PC-3 (cell line): Measurements from ENCODE around the gene XPC. TPM values are rescaled to one million over a fixed set of nuclear protein-coding genes. Genes with fewer than 3 reads are reported as not detected.

Source experiments
- ATAC-seq: fragments of 200-7000 bp; cut with Tn5 transposase; 2 replicates; pipeline ENCODE4 v1.9.1; 2020; ENCODE audit warnings: mild to moderate bottlenecking, moderate library complexity
- BruUV-seq: library from RNA; stranded (reverse); fragments of 400-500 nt; replicated peaks from 2 replicates; lab custom pipeline; 2021; lab: Mats Ljungman, UMichigan
- CTCF ChIA-PET: fragments of 300-600 bp; sonication (Branson Sonifier 250); formaldehyde crosslinking; loops from one replicate; lab custom pipeline; 2022; ENCODE audit warnings: antibody characterized with exemption; lab: Charles Lee
- POLR2A ChIA-PET: fragments of 300-600 bp; sonication (Branson Sonifier 250); formaldehyde crosslinking; loops from one replicate; lab custom pipeline; 2022; ENCODE audit warnings: antibody characterized with exemption; ENCODE audit not compliant: unreplicated experiment; lab: Charles Lee
- DNase-seq: peaks from one replicate; pipeline ENCODE4 v3.0.0-alpha.2; 2015
- H2AFZ ChIP-seq: fragments of 300-600 bp; sonication (generic); 2 replicates; pipeline ENCODE4 v1.6.0; 2016; ENCODE audit warnings: antibody characterized with exemption, low read length
- H3F3A ChIP-seq: fragments of 300-600 bp; sonication (generic); one replicate; pipeline ENCODE4 v1.6.0; 2017; ENCODE audit warnings: antibody characterized with exemption, low read length, control low read depth, mild to moderate bottlenecking; ENCODE audit not compliant: unreplicated experiment
- H3K27ac ChIP-seq: fragments of 300-600 bp; sonication (generic); 2 replicates; pipeline ENCODE4 v1.5.1; 2016; ENCODE audit warnings: mild to moderate bottlenecking, low read length
- H3K27me3 ChIP-seq: fragments of 300-600 bp; sonication (generic); 2 replicates; pipeline ENCODE4 v1.6.1; 2016; ENCODE audit warnings: low read length, mixed read lengths
- H3K36me3 ChIP-seq: fragments of 300-600 bp; sonication (generic); 2 replicates; pipeline ENCODE4 v1.6.1; 2016; ENCODE audit warnings: low read depth, mixed run types, low read length, mixed read lengths
- H3K4me1 ChIP-seq: fragments of 300-600 bp; sonication (generic); 2 replicates; pipeline ENCODE4 v1.5.1; 2016; ENCODE audit warnings: low read length; ENCODE audit not compliant: insufficient read depth
- H3K4me2 ChIP-seq: fragments of 300-600 bp; sonication (generic); 2 replicates; pipeline ENCODE4 v1.6.0; 2016; ENCODE audit warnings: low read length
- H3K4me3 ChIP-seq: fragments of 300-600 bp; sonication (generic); 2 replicates; pipeline ENCODE4 v1.5.1; 2016; ENCODE audit warnings: mild to moderate bottlenecking, low read length, mixed read lengths
- H3K79me2 ChIP-seq: fragments of 300-600 bp; sonication (generic); 2 replicates; pipeline ENCODE4 v1.6.1; 2017; ENCODE audit warnings: low read length, mixed read lengths
- H3K9ac ChIP-seq: fragments of 300-600 bp; sonication (generic); 2 replicates; pipeline ENCODE4 v1.6.0; 2016; ENCODE audit warnings: mild to moderate bottlenecking, low read length
- H3K9me2 ChIP-seq: fragments of 300-600 bp; sonication (generic); replicated peaks from 2 replicates; pipeline ENCODE4 v1.6.1; 2016; ENCODE audit warnings: mixed run types, low read length, mixed read lengths
- H3K9me3 ChIP-seq: fragments of 300-600 bp; sonication (generic); 2 replicates; pipeline ENCODE4 v1.6.1; 2016; ENCODE audit warnings: low read length, mixed read lengths
- H4K20me1 ChIP-seq: fragments of 300-600 bp; sonication (generic); 2 replicates; pipeline ENCODE4 v1.6.1; 2016; ENCODE audit warnings: low read length, mixed read lengths
- EZH2 ChIP-seq: fragments of 300-600 bp; sonication (generic); IDR thresholded peaks from one replicate; pipeline ENCODE4 v1.6.1; 2017; ENCODE audit warnings: antibody characterized with exemption, mild to moderate bottlenecking, low read length; ENCODE audit not compliant: unreplicated experiment
- EZH2phosphoT487 ChIP-seq: fragments of 300-600 bp; sonication (generic); IDR thresholded peaks from 2 replicates; pipeline ENCODE4 v1.6.1; 2018; ENCODE audit warnings: mild to moderate bottlenecking, antibody characterized with exemption, low read length, borderline replicate concordance
- intact Hi-C: fragments of 100-400 bp; cut with micrococcal nuclease; formaldehyde crosslinking; loops from 2 replicates; pipeline ENCODE4 v1.9.0; 2023
- total RNA-seq: library from RNA; depleted of rRNA; stranded (reverse); fragments of >200 nt; gene quantifications from 2 replicates; pipeline ENCODE4 v1.2.3, GENCODE V29; 2014
- TF ChIP-seq, protein P1 (sequence below): fragments of 300-600 bp; sonication (generic); conservative IDR thresholded peaks from 2 replicates; pipeline ENCODE4 v1.5.1; 2017; ENCODE audit warnings: antibody characterized with exemption, low read depth, mild to moderate bottlenecking, low read length

The XPC gene
- total RNA-seq, 1 experiment from 2014 or later, result 24.3 TPM

DNA sequence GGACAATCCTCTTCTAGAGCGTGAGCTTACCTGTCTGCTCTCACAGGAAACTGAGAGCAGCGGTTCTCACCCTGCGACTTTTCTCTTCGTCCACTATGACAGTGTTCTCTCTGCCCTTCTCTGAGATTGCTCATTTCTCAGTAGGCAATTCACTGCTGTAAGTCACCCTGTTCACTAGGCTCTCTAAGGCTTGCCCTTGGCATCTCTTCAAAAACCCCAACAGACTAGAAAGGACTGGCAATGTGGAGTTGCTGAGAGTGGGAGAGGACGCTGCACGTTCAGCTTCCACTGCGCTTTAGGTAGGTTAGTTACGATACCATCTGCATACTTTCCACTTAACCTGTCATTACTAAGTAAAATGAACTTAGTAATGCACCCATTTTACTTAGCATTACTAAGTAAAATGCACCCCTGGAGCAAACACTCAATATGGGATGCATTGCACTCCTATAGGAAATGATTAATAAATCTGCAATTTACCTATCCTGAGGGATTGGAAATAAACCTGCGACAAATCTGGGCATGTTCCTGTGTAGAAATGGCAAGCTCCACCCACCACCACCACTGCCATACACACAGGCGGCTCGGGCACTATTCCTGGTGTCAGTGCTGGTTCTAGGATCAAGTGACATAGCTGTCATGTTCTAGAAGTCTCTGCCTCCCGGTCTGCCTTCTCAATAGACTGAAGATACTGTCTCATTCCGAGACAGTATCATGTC, 21.4 kb downstream of the XPC start:
- ChIA-PET CTCF (no interaction called here), POLR2A (no interaction called here)
- Histone ChIP-seq H2AFZ (no peak overlapping the region), H3K4me2 (no peak overlapping the region), H3F3A (no peaks in the 10 kb centered on the region), H3K4me1 (no peaks in the 10 kb centered on the region), H3K9me3 (0 out of 2 replicates have a peak, but pooled peaks cover 2% of the 10 kb centered on the region), H3K79me2 (no peaks in the 10 kb centered on the region), H3K9me2 (no peaks in the 10 kb centered on the region), H3K4me3 (no peak overlapping the region), H3K27me3 (no peaks in the 10 kb centered on the region), H4K20me1 (no peaks in the 10 kb centered on the region), H3K36me3 (peaks cover 48% of the 10 kb centered on the region), H3K9ac (no peak overlapping the region), H3K27ac (no peak overlapping the region)
- TF ChIP-seq EZH2, result no peak
- ATAC-seq (no peak), DNase-seq (no peak)
- no TSS peak for BruUV-seq
- intact Hi-C loops, result no loop called here

DNA sequence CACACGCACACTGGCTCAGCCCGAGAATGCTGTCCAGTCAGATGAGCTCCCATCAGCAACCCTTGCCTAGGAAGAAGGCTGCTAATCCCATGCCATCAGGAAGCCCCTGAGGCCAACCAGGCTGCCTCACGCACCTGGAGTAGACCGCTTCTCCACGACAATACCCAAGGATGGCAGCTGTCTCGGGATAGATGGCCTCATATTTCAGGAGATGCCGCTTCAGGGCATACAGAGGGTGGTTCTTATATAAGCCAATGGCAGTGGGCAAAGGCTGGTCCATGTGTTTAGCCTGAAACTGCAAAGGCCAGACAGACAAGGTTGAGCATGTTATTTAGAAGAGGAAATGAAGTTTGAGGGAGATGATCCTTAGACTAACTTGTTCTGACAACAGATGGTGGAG, 22.2 kb downstream of the XPC start:
- Histone ChIP-seq H4K20me1 (no peaks in the 10 kb centered on the region), H3K4me1 (no peaks in the 10 kb centered on the region), H3K4me3 (no peak overlapping the region), H3K27ac (no peak overlapping the region), H3K9me2 (no peaks in the 10 kb centered on the region), H3K27me3 (no peaks in the 10 kb centered on the region), H2AFZ (no peak overlapping the region), H3F3A (no peaks in the 10 kb centered on the region), H3K36me3 (peaks cover 40% of the 10 kb centered on the region), H3K9me3 (no peaks in the 10 kb centered on the region), H3K79me2 (no peaks in the 10 kb centered on the region), H3K9ac (no peak overlapping the region), H3K4me2 (no peak overlapping the region)
- no peak for ATAC-seq
- ChIA-PET POLR2A (no interaction called here), CTCF (no interaction called here)
- TF ChIP-seq EZH2phosphoT487, result no peak
- BruUV-seq, result no TSS peak
- DNase-seq, result no peak
- intact Hi-C loops, result no loop called here

DNA sequence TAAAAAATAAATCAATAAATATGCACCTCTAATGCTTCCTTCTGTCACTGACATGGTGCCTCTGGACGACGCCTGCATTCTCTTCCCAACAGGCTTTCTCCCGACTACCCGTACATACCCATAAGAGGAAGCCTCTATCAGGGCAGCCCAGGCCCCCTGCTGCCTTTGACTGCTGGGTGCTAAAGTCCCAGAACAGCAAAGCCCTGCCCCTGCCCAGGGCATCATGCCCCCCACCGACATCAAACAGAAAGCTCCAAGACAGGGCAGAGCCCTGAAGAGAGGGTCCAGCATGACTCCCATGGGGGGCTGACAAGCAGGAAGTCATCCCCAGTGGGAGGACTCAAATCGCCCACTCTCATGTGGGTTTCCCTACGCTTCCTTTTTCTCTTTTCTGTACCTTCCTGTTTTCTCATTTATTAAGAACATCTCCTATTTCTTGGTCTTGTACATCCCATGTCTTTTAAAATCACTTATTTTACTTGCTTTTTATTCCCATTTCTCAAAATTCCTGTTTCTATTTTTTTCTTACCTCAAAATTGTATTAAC, 23.4 kb downstream of the XPC start:
- Histone ChIP-seq H3K9me2 (no peaks in the 10 kb centered on the region), H3K9ac (no peak overlapping the region), H4K20me1 (no peaks in the 10 kb centered on the region), H3K9me3 (no peaks in the 10 kb centered on the region), H3K4me2 (no peak overlapping the region), H3K36me3 (peaks cover 28% of the 10 kb centered on the region), H3K4me1 (no peaks in the 10 kb centered on the region), H3F3A (no peaks in the 10 kb centered on the region), H2AFZ (no peak overlapping the region), H3K27me3 (no peaks in the 10 kb centered on the region), H3K4me3 (no peak overlapping the region), H3K27ac (no peak overlapping the region), H3K79me2 (no peaks in the 10 kb centered on the region)
- intact Hi-C loops, result no loop called here
- TF ChIP-seq EZH2phosphoT487, result no peak
- TF ChIP-seq EZH2, result no peak
- TF ChIP-seq, protein P1, sequence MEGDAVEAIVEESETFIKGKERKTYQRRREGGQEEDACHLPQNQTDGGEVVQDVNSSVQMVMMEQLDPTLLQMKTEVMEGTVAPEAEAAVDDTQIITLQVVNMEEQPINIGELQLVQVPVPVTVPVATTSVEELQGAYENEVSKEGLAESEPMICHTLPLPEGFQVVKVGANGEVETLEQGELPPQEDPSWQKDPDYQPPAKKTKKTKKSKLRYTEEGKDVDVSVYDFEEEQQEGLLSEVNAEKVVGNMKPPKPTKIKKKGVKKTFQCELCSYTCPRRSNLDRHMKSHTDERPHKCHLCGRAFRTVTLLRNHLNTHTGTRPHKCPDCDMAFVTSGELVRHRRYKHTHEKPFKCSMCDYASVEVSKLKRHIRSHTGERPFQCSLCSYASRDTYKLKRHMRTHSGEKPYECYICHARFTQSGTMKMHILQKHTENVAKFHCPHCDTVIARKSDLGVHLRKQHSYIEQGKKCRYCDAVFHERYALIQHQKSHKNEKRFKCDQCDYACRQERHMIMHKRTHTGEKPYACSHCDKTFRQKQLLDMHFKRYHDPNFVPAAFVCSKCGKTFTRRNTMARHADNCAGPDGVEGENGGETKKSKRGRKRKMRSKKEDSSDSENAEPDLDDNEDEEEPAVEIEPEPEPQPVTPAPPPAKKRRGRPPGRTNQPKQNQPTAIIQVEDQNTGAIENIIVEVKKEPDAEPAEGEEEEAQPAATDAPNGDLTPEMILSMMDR, result no peak
- ATAC-seq (no peak), DNase-seq (no peak)
- CTCF ChIA-PET, result no interaction called here
- POLR2A ChIA-PET, result no interaction called here
- no TSS peak for BruUV-seq
